Mammary epithelial cell (primary cell): Measurements from ENCODE around the gene CBX7.

Experiments used
- EZH2 ChIP-seq: IDR thresholded peaks from 2 replicates; pipeline ENCODE4 v1.6.1; 2012; ENCODE audit warnings: low read length, inconsistent platforms, borderline replicate concordance
- TF ChIP-seq, protein P1 (sequence below), 2 donors: IDR thresholded peaks in 1 of 2; conservative IDR thresholded peaks in 1 of 2; 2 replicates each; pipeline ENCODE4 v1.5.1; 2011 to 2012; ENCODE audit warnings: inconsistent platforms in 2 of 2, low read length in 2 of 2, mild to moderate bottlenecking in 2 of 2, control low read depth in 1 of 2, low read depth in 1 of 2; ENCODE audit not compliant: insufficient read depth in 1 of 2; ENCODE audit errors: extremely low read depth in 1 of 2

DNA sequence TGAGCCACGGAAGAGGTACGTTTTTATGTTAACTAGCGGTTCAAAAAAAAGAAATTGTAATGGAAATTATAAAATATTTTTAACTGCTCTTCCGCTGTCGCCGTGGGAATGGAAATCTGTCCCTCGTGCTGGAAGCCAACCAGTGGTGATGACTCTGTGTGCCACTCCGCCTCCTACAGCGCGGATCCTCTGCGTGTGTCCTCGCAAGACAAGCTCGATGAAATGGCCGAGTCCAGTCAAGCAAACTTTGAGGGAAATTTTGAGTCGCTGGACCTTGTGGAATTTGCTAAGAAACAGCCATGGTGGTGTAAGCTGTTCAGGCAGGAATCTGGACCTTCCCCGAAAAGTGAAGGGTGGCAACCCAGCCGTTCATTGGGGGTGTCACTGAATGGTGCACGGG is 2.9 kb upstream of the CBX7 start:
- TF ChIP-seq EZH2 = no peak
- TF ChIP-seq, protein P1, sequence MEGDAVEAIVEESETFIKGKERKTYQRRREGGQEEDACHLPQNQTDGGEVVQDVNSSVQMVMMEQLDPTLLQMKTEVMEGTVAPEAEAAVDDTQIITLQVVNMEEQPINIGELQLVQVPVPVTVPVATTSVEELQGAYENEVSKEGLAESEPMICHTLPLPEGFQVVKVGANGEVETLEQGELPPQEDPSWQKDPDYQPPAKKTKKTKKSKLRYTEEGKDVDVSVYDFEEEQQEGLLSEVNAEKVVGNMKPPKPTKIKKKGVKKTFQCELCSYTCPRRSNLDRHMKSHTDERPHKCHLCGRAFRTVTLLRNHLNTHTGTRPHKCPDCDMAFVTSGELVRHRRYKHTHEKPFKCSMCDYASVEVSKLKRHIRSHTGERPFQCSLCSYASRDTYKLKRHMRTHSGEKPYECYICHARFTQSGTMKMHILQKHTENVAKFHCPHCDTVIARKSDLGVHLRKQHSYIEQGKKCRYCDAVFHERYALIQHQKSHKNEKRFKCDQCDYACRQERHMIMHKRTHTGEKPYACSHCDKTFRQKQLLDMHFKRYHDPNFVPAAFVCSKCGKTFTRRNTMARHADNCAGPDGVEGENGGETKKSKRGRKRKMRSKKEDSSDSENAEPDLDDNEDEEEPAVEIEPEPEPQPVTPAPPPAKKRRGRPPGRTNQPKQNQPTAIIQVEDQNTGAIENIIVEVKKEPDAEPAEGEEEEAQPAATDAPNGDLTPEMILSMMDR (conservative IDR thresholded peaks at IDR 0.05 in 1 of 2, IDR thresholded peaks at IDR 0.05 in 1 of 2; ENCODE audit: extremely low read depth in 1 of 2, insufficient read depth in 1 of 2, low read depth in 1 of 2, low read length in 2 of 2) = no peak
